ENCODE results near the gene RNF224.
A peak's percentile ranks its signal among the peaks of the same experiment; 100 is the strongest.

The RNF224 gene

GRCh38 chr9:137227054-137227852 is at the start of gene RNF224:
RNF224 (plus strand) TSS chr9:137227502; CDS start chr9:137228336, 834 bp downstream.
- DNase-seq (ENCODE audit: low read depth in 2 of 2), result peak; percentile 22 to 36

GRCh38 chr9:137178201-137178938 is 48.9 kb upstream of the RNF224 start:
- no peak for DNase-seq (ENCODE audit: low read depth in 2 of 2)

GRCh38 chr9:137178939-137179630 is 48.2 kb upstream of the RNF224 start:
- DNase-seq (ENCODE audit: low read depth in 2 of 2), result no peak

GRCh38 chr9:137179761-137180160 is 47.5 kb upstream of the RNF224 start:
- no peak for DNase-seq (ENCODE audit: low read depth in 2 of 2)

GRCh38 chr9:137180491-137180890 is 46.8 kb upstream of the RNF224 start:
- no peak for DNase-seq (ENCODE audit: low read depth in 2 of 2)

- no peak for DNase-seq (ENCODE audit: low read depth in 2 of 2)
Observed at GRCh38 chr9:137181680-137182079, 45.6 kb upstream of the RNF224 start.

- DNase-seq (ENCODE audit: low read depth in 2 of 2), result no peak
Observed at GRCh38 chr9:137182836-137183235, 44.5 kb upstream of the RNF224 start.

- DNase-seq (ENCODE audit: low read depth in 2 of 2), result no peak
Observed at GRCh38 chr9:137183980-137184595, 43.2 kb upstream of the RNF224 start.

GRCh38 chr9:137184881-137185660 is 42.2 kb upstream of the RNF224 start:
- no peak for DNase-seq (ENCODE audit: low read depth in 2 of 2)

- no peak for DNase-seq (ENCODE audit: low read depth in 2 of 2)
Observed at GRCh38 chr9:137185921-137186320, 41.4 kb upstream of the RNF224 start.

GRCh38 chr9:137186385-137186784 is 40.9 kb upstream of the RNF224 start:
- no peak for DNase-seq (ENCODE audit: low read depth in 2 of 2)

GRCh38 chr9:137187386-137187785 is 39.9 kb upstream of the RNF224 start:
- DNase-seq (ENCODE audit: low read depth in 2 of 2), result no peak

GRCh38 chr9:137188086-137188489 is 39.2 kb upstream of the RNF224 start:
- no peak for DNase-seq (ENCODE audit: low read depth in 2 of 2)

- DNase-seq (ENCODE audit: low read depth in 2 of 2), result peak; percentile 80
Observed at GRCh38 chr9:137188490-137189296, 38.6 kb upstream of the RNF224 start, which contains the start of the genes ANAPC2 and SSNA1. ANAPC2 (minus strand) TSS chr9:137188560; CDS start chr9:137188532, 28 bp downstream. SSNA1 (plus strand) TSS chr9:137188676; CDS start chr9:137188727, 51 bp downstream.

- no peak for DNase-seq (ENCODE audit: low read depth in 2 of 2)
Observed at GRCh38 chr9:137189297-137190295, 37.7 kb upstream of the RNF224 start.

GRCh38 chr9:137190315-137190856 is 36.9 kb upstream of the RNF224 start:
- no peak for DNase-seq (ENCODE audit: low read depth in 2 of 2)

GRCh38 chr9:137191245-137191644 is 36.1 kb upstream of the RNF224 start:
- DNase-seq (ENCODE audit: low read depth in 2 of 2), result no peak

- DNase-seq (ENCODE audit: low read depth in 2 of 2), result no peak
Observed at GRCh38 chr9:137191691-137192447, 35.4 kb upstream of the RNF224 start.

Data from fibroblast of skin of left quadriceps (primary cell).